Measurements from ENCODE around the gene LSAMP. TPM values are rescaled to one million over a fixed set of nuclear protein-coding genes. Genes with fewer than 3 reads are reported as not detected.

The LSAMP gene
- total and polyA plus RNA-seq, 2 of the 8 experiments (the other 6 are each of a cell fraction or from before 2014, with no cell fraction given) = 1.8 to 5.7 TPM

DNA sequence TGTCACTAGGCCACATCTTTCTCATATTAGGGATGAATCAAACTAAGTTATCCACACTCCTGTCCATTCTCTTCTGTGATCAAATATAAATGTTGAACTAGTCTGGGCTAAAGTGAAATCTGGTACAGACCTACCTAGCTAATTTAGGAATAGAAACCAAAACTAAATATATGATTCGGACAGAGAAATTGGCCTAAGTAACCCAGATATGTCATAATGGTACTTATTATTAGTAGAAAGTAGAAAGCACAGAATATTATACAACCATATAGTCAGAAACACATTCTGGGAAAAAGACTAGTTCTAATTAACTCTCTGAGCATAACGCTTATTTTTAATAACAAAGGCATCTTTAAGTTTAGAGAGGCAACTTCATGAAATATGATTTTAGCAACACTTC, 389.0 kb downstream of the LSAMP start:
- no peaks in the 10 kb centered on the region; a peak in 3 of 7 replicates for H3K4me1 ChIP-seq (replicated peaks in 1 of 4; ENCODE audit: control insufficient read depth in 3 of 4, insufficient read depth in 4 of 4, low read length in 3 of 4)
- no peak overlapping the region for H3K18ac ChIP-seq (ENCODE audit: extremely low read depth, low read length)
- no peak overlapping the region for H3K56ac ChIP-seq (replicated peaks; ENCODE audit: insufficient read length, low read depth, low read length)
- no peak overlapping the region for H3K27ac ChIP-seq (ENCODE audit: low read depth, low read length)
- no peak overlapping the region for H3K4me3 ChIP-seq (ENCODE audit: extremely low read depth in 1 of 4, insufficient read depth in 2 of 4, low read depth in 3 of 4, low read length in 4 of 4)
- H3K79me2 ChIP-seq (ENCODE audit: control insufficient read depth in 1 of 2, insufficient read depth in 2 of 2, low read length in 2 of 2) = no peaks in the 10 kb centered on the region
- CTCF ChIA-PET (ENCODE audit: partially characterized antibody) = no interaction called here
- H3K36me3 ChIP-seq (ENCODE audit: control insufficient read depth in 2 of 4, insufficient read depth in 4 of 4, low read length in 3 of 4) = no peaks in the 10 kb centered on the region
- WGBS, 2 experiments (ENCODE audit: extremely low coverage in 1 of 2, insufficient coverage in 1 of 2, insufficient read length in 1 of 2, insufficient replicate concordance in 2 of 2, low coverage in 1 of 2, low lambda C conversion rate in 2 of 2, missing lambda C conversion rate in 1 of 2) = 83% methylated on average over 2 of the region's 2 CpGs; no CpG with 5 or more reads in 1 of the 2 experiments
- H2AFZ ChIP-seq (ENCODE audit: low read length) = no peak overlapping the region
- H2BK20ac ChIP-seq (ENCODE audit: low read length) = no peak overlapping the region
- H2BK120ac ChIP-seq (replicated peaks; ENCODE audit: low read depth, low read length) = no peak overlapping the region
- TF ChIP-seq POLR2A (IDR thresholded peaks at IDR 0.05; ENCODE audit: control extremely low read depth in 1 of 2, low read depth in 2 of 2, low read length in 2 of 2) = no peak
- no peak for TF ChIP-seq HDAC2 (IDR thresholded peaks at IDR 0.05; ENCODE audit: borderline replicate concordance in 1 of 2, low read depth in 2 of 2, low read length in 2 of 2)
- TF ChIP-seq RXRA (IDR thresholded peaks at IDR 0.05; ENCODE audit: insufficient read depth, low read depth, low read length) = no peak
- no peak for TF ChIP-seq YY1 (IDR thresholded peaks at IDR 0.05; ENCODE audit: low read depth, low read length)
- no peak for TF ChIP-seq SIN3A (conservative IDR thresholded peaks at IDR 0.05 in 1 of 2, IDR thresholded peaks at IDR 0.05 in 1 of 2; ENCODE audit: low read depth in 1 of 2, low read length in 2 of 2)
- DNase-seq (ENCODE audit: low read depth in 1 of 2, low spot score in 2 of 2) (no peak), FAIRE-seq (no peak)
- no peaks in the 10 kb centered on the region for H3K23me2 ChIP-seq (ENCODE audit: low read depth, low read length)
- no peak overlapping the region for H4K91ac ChIP-seq (replicated peaks; ENCODE audit: insufficient read length, low read length)
- H3K4me2 ChIP-seq (ENCODE audit: insufficient read depth in 1 of 2, low read depth in 2 of 2, low read length in 2 of 2) = no peak overlapping the region
- no peak overlapping the region for H3K14ac ChIP-seq (ENCODE audit: insufficient read length)
- no peak overlapping the region for H3K4ac ChIP-seq (replicated peaks; ENCODE audit: insufficient read length, low read depth, low read length)
- H2AK5ac ChIP-seq (ENCODE audit: low read depth, low read length) = no peak overlapping the region
- no peak overlapping the region for H3K23ac ChIP-seq (ENCODE audit: insufficient read length)
- POLR2A ChIA-PET (ENCODE audit: partially characterized antibody) = no interaction called here
- H4K5ac ChIP-seq (ENCODE audit: insufficient read length, low read depth, low read length) = no peak overlapping the region
- H2BK5ac ChIP-seq (ENCODE audit: low read depth, low read length) = no peak overlapping the region
- H2BK15ac ChIP-seq (ENCODE audit: low read length) = no peak overlapping the region
- H3K79me1 ChIP-seq (ENCODE audit: low read depth, low read length) = no peaks in the 10 kb centered on the region
- no peaks in the 10 kb centered on the region for H3K27me3 ChIP-seq (replicated peaks in 1 of 4; ENCODE audit: control insufficient read depth in 3 of 4, extremely low read depth in 1 of 4, insufficient read depth in 3 of 4, low read length in 3 of 4)
- H4K20me1 ChIP-seq (replicated peaks in 1 of 2; ENCODE audit: control insufficient read depth in 1 of 2, insufficient read depth in 2 of 2, low read length in 2 of 2) = no peaks in the 10 kb centered on the region
- no peaks in the 10 kb centered on the region for H3K9me3 ChIP-seq (ENCODE audit: insufficient read depth in 2 of 2, low read depth in 1 of 2, low read length in 1 of 2)
- no peak overlapping the region for H2BK12ac ChIP-seq (ENCODE audit: low read depth, low read length)
- H3K9ac ChIP-seq (replicated peaks in 1 of 4; ENCODE audit: extremely low read depth in 1 of 4, low read depth in 3 of 4, low read length in 3 of 4) = no peak overlapping the region
- H4K8ac ChIP-seq (ENCODE audit: extremely low read depth, insufficient read depth, low read length) = no peak overlapping the region

Measured in H1 (cell line).